Measurements from ENCODE around the gene MTCH1. TPM values are rescaled to one million over a fixed set of nuclear protein-coding genes. Genes with fewer than 3 reads are reported as not detected.
A peak's percentile ranks its signal among the peaks of the same experiment; 100 is the strongest.

Gene MTCH1
- total and polyA plus RNA-seq, 9 of the 15 experiments (the other 6 are each of a cell fraction or from before 2014, with no cell fraction given), result 7.9 to 161 (median 118) TPM

GRCh38 chr6:36962874-36963273 lies 23.1 kb downstream of the MTCH1 start:
- no peak overlapping the region for H2AFZ ChIP-seq (ENCODE audit: low read depth, low read length)
- BruUV-seq (replicated peaks), result no TSS peak
- peak; percentile 57 for TF ChIP-seq GABPA (tag; conservative IDR thresholded peaks at IDR 0.05; ENCODE audit: low read depth)
- peak in 1 of 2 experiments; percentile 50; a peak in 1 of 4 replicates for TF ChIP-seq TEAD1 (CRISPR knock-in tag; IDR thresholded peaks at IDR 0.05)
- TF ChIP-seq MTA2 (IDR thresholded peaks at IDR 0.05; ENCODE audit: low read depth), result no peak
- TF ChIP-seq, protein P1, sequence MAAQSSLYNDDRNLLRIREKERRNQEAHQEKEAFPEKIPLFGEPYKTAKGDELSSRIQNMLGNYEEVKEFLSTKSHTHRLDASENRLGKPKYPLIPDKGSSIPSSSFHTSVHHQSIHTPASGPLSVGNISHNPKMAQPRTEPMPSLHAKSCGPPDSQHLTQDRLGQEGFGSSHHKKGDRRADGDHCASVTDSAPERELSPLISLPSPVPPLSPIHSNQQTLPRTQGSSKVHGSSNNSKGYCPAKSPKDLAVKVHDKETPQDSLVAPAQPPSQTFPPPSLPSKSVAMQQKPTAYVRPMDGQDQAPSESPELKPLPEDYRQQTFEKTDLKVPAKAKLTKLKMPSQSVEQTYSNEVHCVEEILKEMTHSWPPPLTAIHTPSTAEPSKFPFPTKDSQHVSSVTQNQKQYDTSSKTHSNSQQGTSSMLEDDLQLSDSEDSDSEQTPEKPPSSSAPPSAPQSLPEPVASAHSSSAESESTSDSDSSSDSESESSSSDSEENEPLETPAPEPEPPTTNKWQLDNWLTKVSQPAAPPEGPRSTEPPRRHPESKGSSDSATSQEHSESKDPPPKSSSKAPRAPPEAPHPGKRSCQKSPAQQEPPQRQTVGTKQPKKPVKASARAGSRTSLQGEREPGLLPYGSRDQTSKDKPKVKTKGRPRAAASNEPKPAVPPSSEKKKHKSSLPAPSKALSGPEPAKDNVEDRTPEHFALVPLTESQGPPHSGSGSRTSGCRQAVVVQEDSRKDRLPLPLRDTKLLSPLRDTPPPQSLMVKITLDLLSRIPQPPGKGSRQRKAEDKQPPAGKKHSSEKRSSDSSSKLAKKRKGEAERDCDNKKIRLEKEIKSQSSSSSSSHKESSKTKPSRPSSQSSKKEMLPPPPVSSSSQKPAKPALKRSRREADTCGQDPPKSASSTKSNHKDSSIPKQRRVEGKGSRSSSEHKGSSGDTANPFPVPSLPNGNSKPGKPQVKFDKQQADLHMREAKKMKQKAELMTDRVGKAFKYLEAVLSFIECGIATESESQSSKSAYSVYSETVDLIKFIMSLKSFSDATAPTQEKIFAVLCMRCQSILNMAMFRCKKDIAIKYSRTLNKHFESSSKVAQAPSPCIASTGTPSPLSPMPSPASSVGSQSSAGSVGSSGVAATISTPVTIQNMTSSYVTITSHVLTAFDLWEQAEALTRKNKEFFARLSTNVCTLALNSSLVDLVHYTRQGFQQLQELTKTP (IDR thresholded peaks at IDR 0.05; ENCODE audit: low read depth in 1 of 2, partially characterized antibody in 2 of 2), result no peak
- 0 out of 2 replicates have a peak, but pooled peaks have one; percentile 40 for TF ChIP-seq FOXP1 (CRISPR knock-in tag; IDR thresholded peaks at IDR 0.05)
- TF ChIP-seq, protein P2, sequence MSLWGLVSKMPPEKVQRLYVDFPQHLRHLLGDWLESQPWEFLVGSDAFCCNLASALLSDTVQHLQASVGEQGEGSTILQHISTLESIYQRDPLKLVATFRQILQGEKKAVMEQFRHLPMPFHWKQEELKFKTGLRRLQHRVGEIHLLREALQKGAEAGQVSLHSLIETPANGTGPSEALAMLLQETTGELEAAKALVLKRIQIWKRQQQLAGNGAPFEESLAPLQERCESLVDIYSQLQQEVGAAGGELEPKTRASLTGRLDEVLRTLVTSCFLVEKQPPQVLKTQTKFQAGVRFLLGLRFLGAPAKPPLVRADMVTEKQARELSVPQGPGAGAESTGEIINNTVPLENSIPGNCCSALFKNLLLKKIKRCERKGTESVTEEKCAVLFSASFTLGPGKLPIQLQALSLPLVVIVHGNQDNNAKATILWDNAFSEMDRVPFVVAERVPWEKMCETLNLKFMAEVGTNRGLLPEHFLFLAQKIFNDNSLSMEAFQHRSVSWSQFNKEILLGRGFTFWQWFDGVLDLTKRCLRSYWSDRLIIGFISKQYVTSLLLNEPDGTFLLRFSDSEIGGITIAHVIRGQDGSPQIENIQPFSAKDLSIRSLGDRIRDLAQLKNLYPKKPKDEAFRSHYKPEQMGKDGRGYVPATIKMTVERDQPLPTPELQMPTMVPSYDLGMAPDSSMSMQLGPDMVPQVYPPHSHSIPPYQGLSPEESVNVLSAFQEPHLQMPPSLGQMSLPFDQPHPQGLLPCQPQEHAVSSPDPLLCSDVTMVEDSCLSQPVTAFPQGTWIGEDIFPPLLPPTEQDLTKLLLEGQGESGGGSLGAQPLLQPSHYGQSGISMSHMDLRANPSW (CRISPR knock-in tag; IDR thresholded peaks at IDR 0.05), result no peak
- no peak for TF ChIP-seq STAG1 (CRISPR knock-in tag; IDR thresholded peaks at IDR 0.05; ENCODE audit: borderline replicate concordance)
- no peak for TF ChIP-seq MTF1 (CRISPR knock-in tag; IDR thresholded peaks at IDR 0.05; ENCODE audit: borderline replicate concordance)
- TF ChIP-seq STAT5A (IDR thresholded peaks at IDR 0.05; ENCODE audit: borderline replicate concordance, low read length), result no peak
- no peak for TF ChIP-seq PHF8 (IDR thresholded peaks at IDR 0.05; ENCODE audit: borderline replicate concordance, low read length)
- TF ChIP-seq SOX6 (IDR thresholded peaks at IDR 0.05), result no peak
- TF ChIP-seq, protein P3, sequence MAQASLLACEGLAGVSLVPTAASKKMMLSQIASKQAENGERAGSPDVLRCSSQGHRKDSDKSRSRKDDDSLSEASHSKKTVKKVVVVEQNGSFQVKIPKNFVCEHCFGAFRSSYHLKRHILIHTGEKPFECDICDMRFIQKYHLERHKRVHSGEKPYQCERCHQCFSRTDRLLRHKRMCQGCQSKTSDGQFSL (CRISPR knock-in tag; IDR thresholded peaks at IDR 0.05), result no peak
- TF ChIP-seq, protein P3 (tag; IDR thresholded peaks at IDR 0.05), result no peak
- TF ChIP-seq NR2C1 (IDR thresholded peaks at IDR 0.05), result no peak
- no peak for TF ChIP-seq NR2C1 (tag; IDR thresholded peaks at IDR 0.05)

More at GRCh38 chr6:36962874-36963273, 23.1 kb downstream of the MTCH1 start:
- DNase-seq (ENCODE audit: extremely low read depth in 1 of 4, low spot score in 3 of 4), result peak in 2 of 4 experiments; percentile 62 to 63
- peak; percentile 17; the same call in 1 of the 3 replicates for ATAC-seq
- Histone ChIP-seq H3K27me3 (ENCODE audit: control insufficient read depth in 2 of 2, insufficient read depth in 2 of 2, low read length in 2 of 2) (peaks cover 0 to 13% of the 10 kb centered on the region in 2 experiments; a peak in 2 of 5 replicates), H3K79me2 (ENCODE audit: control insufficient read depth, insufficient read depth, low read length) (no peaks in the 10 kb centered on the region), H3K9me3 (replicated peaks; ENCODE audit: control insufficient read depth, insufficient read depth, low read depth, low read length) (no peaks in the 10 kb centered on the region), H3K4me2 (ENCODE audit: insufficient read depth, low read length) (no peak overlapping the region), H3K9ac (ENCODE audit: insufficient read depth in 1 of 2, low read depth in 2 of 2, low read length in 2 of 2) (no peak overlapping the region), H3K27ac (ENCODE audit: extremely low read depth, low read depth, low read length) (no peak overlapping the region), H4K20me1 (replicated peaks; ENCODE audit: control insufficient read depth, insufficient read depth, low read length) (peaks cover 19% of the 10 kb centered on the region; the same call in 1 of the 2 replicates), H3K4me1 (replicated peaks in 1 of 2; ENCODE audit: control insufficient read depth in 2 of 2, insufficient read depth in 2 of 2, low read length in 2 of 2) (peaks cover 23 to 59% of the 10 kb centered on the region in 2 experiments; a peak in 4 of 5 replicates), H3K4me3 (no peak overlapping the region), H3K36me3 (ENCODE audit: control insufficient read depth, insufficient read depth, low read length) (peaks cover 8% of the 10 kb centered on the region; the same call in 2 of the 3 replicates), H3K9me1 (ENCODE audit: control insufficient read depth, insufficient read depth, low read length) (no peaks in the 10 kb centered on the region)
- in situ Hi-C loops (cut with MboI) (no loop called here), intact Hi-C loops (cut with micrococcal nuclease) (no loop called here)
- ChIA-PET POLR2A (interaction anchor here (0.6 to 1.4 kb wide), 5 partner anchors 9 to 1079 kb away, joined by 3 to 6 read pairs (median 3); partner anchors contain the start of genes MTCH1 and PI16), CTCF (ENCODE audit: low intra/inter-chr PET ratio) (no interaction called here)
- peak; percentile 62 for FAIRE-seq
- 39% methylated on average over 12 of the region's 12 CpGs for WGBS (ENCODE audit: insufficient coverage, low coverage, missing lambda C conversion rate)
